OCI-LY3 (cell line): ENCODE measurements around the gene AGO3.

ENCODE experiments used
- H2AFZ ChIP-seq: fragments of 200-600, 300-600 bp; shearing (Covaris generic); 2 replicates; pipeline ENCODE4 v1.6.0; 2014; ENCODE audit warnings: antibody characterized with exemption, low read depth, low read length
- H3K27ac ChIP-seq: fragments of 200-600, 300-600 bp; sonication (generic); 2 replicates; pipeline ENCODE4 v1.5.1; 2014; ENCODE audit warnings: mild to moderate bottlenecking, low read length, moderate library complexity, mixed read lengths
- H3K27me3 ChIP-seq: fragments of 200-600, 300-600 bp; sonication (generic); 2 replicates; pipeline ENCODE4 v1.6.1; 2014; ENCODE audit warnings: low read depth, low read length, mixed read lengths
- H3K36me3 ChIP-seq: fragments of 200-600, 300-600 bp; sonication (generic); replicated peaks from 2 replicates; pipeline ENCODE3; 2014; ENCODE audit warnings: low read depth, low read length, mixed read lengths
- H3K4me1 ChIP-seq: fragments of 300-600, 200-600 bp; sonication (generic); 2 replicates; pipeline ENCODE4 v1.6.1; 2014; ENCODE audit warnings: low read length, mixed read lengths
- H3K4me2 ChIP-seq: fragments of 200-600, 300-600 bp; sonication (generic); 2 replicates; pipeline ENCODE4 v1.6.1; 2014; ENCODE audit warnings: low read length, mixed read lengths
- H3K4me3 ChIP-seq: fragments of 300-600, 200-600 bp; sonication (generic); 2 replicates; pipeline ENCODE4 v1.5.1; 2014; ENCODE audit warnings: antibody characterized with exemption, mild to moderate bottlenecking, low read length, moderate library complexity
- H3K79me2 ChIP-seq: fragments of 300-600, 200-600 bp; shearing (Covaris generic); 2 replicates; pipeline ENCODE4 v1.6.1; 2014; ENCODE audit warnings: mild to moderate bottlenecking, low read length, mixed read lengths
- H3K9ac ChIP-seq: fragments of 300-600, 200-600 bp; shearing (Covaris generic); 2 replicates; pipeline ENCODE4 v1.6.0; 2014; ENCODE audit warnings: mild to moderate bottlenecking, low read length, moderate library complexity
- H3K9me3 ChIP-seq: fragments of 200-600, 300-600 bp; shearing (Covaris generic); 2 replicates; pipeline ENCODE4 v1.6.1; 2014; ENCODE audit warnings: low read length, mixed read lengths; ENCODE audit not compliant: insufficient read depth
- H4K20me1 ChIP-seq: fragments of 200-600, 300-600 bp; sonication (generic); 2 replicates; pipeline ENCODE4 v1.6.1; 2016; ENCODE audit warnings: low read length, mixed read lengths; ENCODE audit not compliant: insufficient read depth
- EZH2phosphoT487 ChIP-seq: fragments of 200-600 bp; shearing (Covaris generic); IDR thresholded peaks from 2 replicates; pipeline ENCODE4 v1.6.1; 2018; ENCODE audit warnings: antibody characterized with exemption, mixed run types, low read depth
- TF ChIP-seq, protein P1 (sequence below): fragments of 200-600, 300-600 bp; sonication (generic); IDR thresholded peaks from 2 replicates; pipeline ENCODE4 v1.5.1; 2014; ENCODE audit warnings: antibody characterized with exemption, low read length, low read depth

Gene AGO3

DNA sequence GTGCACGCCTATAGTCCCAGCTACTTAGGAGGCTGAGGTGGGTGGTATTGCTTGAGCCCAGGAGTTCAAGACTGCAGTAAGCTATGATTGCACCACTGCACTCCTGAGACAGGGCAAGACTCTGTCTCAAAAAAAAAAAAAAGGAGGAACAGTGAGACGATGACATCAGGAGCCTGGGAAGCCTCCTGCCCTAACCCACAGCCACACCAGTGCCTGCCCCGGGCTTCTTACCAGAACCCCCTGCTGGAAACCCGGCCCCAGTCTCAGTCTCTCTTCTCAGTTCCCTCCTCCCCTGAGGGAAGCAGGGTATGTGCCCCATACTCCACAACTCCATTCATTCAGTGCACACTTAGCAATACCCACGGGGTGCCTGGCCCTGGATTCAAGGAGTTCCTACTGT is 185.0 kb downstream of the AGO3 start:
- H3K27ac ChIP-seq = no peak overlapping the region
- H3K9ac ChIP-seq = no peak overlapping the region
- no peaks in the 10 kb centered on the region for H4K20me1 ChIP-seq
- H3K4me2 ChIP-seq = no peak overlapping the region; the same call in 1 of the 2 replicates
- no peaks in the 10 kb centered on the region for H3K9me3 ChIP-seq
- no peaks in the 10 kb centered on the region for H3K27me3 ChIP-seq
- no peak overlapping the region for H2AFZ ChIP-seq
- TF ChIP-seq, protein P1, sequence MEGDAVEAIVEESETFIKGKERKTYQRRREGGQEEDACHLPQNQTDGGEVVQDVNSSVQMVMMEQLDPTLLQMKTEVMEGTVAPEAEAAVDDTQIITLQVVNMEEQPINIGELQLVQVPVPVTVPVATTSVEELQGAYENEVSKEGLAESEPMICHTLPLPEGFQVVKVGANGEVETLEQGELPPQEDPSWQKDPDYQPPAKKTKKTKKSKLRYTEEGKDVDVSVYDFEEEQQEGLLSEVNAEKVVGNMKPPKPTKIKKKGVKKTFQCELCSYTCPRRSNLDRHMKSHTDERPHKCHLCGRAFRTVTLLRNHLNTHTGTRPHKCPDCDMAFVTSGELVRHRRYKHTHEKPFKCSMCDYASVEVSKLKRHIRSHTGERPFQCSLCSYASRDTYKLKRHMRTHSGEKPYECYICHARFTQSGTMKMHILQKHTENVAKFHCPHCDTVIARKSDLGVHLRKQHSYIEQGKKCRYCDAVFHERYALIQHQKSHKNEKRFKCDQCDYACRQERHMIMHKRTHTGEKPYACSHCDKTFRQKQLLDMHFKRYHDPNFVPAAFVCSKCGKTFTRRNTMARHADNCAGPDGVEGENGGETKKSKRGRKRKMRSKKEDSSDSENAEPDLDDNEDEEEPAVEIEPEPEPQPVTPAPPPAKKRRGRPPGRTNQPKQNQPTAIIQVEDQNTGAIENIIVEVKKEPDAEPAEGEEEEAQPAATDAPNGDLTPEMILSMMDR = no peak
- no peak for TF ChIP-seq EZH2phosphoT487
- peaks cover 9% of the 10 kb centered on the region for H3K4me1 ChIP-seq
- no peaks in the 10 kb centered on the region for H3K79me2 ChIP-seq
- no peak overlapping the region for H3K4me3 ChIP-seq
- H3K36me3 ChIP-seq = no peaks in the 10 kb centered on the region

DNA sequence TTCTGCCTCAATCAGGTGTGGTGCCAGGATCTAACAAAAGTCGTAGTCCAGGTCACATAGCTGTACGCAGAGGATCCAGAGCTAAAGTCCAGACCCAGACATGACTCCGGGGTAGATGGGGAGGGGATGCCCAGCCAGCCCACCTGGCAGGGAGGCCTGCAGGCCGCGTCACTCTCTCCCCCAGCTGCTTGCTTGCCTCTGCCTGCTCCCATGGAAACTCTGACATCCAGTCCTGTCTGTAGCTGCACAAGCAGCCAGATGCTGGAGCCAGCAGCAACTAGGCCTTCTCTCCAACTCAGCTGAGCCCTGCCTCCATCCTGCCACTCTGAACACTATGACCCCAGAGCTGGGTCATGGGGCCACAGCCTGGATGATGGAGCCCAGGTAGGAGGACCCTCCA is 186.0 kb downstream of the AGO3 start:
- Histone ChIP-seq H4K20me1 (no peaks in the 10 kb centered on the region), H3K79me2 (no peaks in the 10 kb centered on the region), H3K4me3 (no peak overlapping the region), H3K27ac (no peak overlapping the region), H3K27me3 (no peaks in the 10 kb centered on the region), H3K4me1 (peaks cover 9% of the 10 kb centered on the region), H3K9ac (no peak overlapping the region), H3K9me3 (no peaks in the 10 kb centered on the region), H2AFZ (no peak overlapping the region), H3K4me2 (no peak overlapping the region), H3K36me3 (no peaks in the 10 kb centered on the region)
- no peak for TF ChIP-seq EZH2phosphoT487
- TF ChIP-seq, protein P1 = no peak

DNA sequence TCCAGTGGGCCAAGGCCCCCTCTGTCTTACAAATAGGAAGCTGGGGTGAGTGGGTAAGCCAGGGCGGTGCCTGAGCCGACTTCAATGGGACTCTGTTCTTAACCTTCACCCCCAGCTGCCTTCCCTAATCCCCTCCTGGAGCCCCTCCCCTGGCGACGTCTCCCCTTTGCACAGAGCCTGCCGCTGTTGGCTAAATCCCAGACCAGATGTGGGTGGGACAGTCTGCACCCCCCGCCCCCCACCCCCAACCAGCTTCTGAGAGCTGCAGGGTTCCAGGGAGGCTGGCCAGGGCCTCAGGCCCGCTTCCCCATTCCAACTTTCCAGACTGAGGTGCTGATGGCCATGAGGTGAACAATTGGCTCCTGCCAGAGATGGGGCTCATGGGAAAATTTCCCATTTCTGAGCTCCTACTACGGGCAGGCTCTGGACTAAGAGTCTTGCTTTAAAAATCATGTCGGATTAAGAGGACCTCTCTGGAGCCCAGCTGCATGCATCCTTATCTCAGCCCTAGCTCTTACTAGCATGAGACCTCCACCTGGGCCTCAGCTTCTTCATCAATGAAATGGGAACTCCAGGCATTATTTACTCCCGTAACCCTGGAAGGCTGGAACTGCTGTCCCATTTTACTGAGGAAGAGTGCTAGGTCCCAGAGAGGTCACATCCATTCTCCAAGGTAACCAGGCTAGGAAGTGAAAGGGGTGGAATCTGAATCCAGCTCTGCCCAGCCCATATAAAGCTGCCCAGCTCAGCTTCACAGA is 187.7 kb downstream of the AGO3 start:
- no peak overlapping the region for H3K4me3 ChIP-seq
- no peaks in the 10 kb centered on the region for H3K36me3 ChIP-seq
- H2AFZ ChIP-seq = no peak overlapping the region
- peaks cover 25% of the 10 kb centered on the region for H3K4me1 ChIP-seq
- no peak overlapping the region for H3K27ac ChIP-seq
- H3K27me3 ChIP-seq = no peaks in the 10 kb centered on the region
- no peaks in the 10 kb centered on the region for H3K79me2 ChIP-seq
- no peak overlapping the region for H3K9ac ChIP-seq
- no peaks in the 10 kb centered on the region for H4K20me1 ChIP-seq
- no peak for TF ChIP-seq EZH2phosphoT487
- TF ChIP-seq, protein P1 = no peak
- H3K4me2 ChIP-seq = no peak overlapping the region
- no peaks in the 10 kb centered on the region for H3K9me3 ChIP-seq

DNA sequence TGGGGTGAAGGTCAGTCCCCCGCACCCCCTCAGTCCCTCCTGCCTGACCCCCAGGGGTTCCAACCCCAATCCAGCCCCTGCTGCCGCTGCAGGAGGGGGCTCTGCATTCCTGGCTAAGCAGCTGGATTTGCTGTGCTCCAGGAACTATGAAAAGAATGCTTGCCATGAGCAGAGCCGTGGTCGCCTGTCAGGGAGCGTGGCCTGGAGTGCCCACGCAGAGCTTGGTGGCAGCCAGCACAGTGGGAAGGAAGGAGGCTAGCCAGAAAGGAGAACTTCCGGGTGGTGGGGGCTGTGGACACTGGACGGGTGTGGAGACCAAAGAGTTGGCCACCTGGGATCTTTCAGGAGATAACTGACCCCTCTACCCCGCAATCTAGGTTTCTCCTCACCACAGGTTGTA is 188.6 kb downstream of the AGO3 start:
- TF ChIP-seq, protein P1 = no peak
- no peak for TF ChIP-seq EZH2phosphoT487
- H3K27me3 ChIP-seq = no peaks in the 10 kb centered on the region
- no peaks in the 10 kb centered on the region for H3K9me3 ChIP-seq
- no peak overlapping the region for H2AFZ ChIP-seq
- no peak overlapping the region for H3K4me2 ChIP-seq
- H3K9ac ChIP-seq = no peak overlapping the region
- no peaks in the 10 kb centered on the region for H3K36me3 ChIP-seq
- H3K4me3 ChIP-seq = no peak overlapping the region
- H3K79me2 ChIP-seq = no peaks in the 10 kb centered on the region
- H3K27ac ChIP-seq = no peak overlapping the region
- no peaks in the 10 kb centered on the region for H4K20me1 ChIP-seq
- peaks cover 30% of the 10 kb centered on the region for H3K4me1 ChIP-seq
